GM18511 (cell line): Measurements from ENCODE around the gene SHLD1.
"Not testable (repeated sequence)": the region's sequence is repeated elsewhere in the genome, so short reads cannot be mapped to it uniquely, and the experiment has no call there.

Source experiments
- ATAC-seq: cut with Tn5 transposase; IDR thresholded peaks from one replicate; pipeline ENCODE4 v1.9.1; 2021; ENCODE audit warnings: mild to moderate bottlenecking, moderate library complexity; ENCODE audit not compliant: unreplicated experiment

SHLD1 gene

GRCh38 chr20:5749952-5750779 lies at the start of gene SHLD1:
SHLD1 (plus strand) TSS chr20:5750401; CDS start chr20:5772866, 22,465 bp downstream.
- peak; percentile 99 for ATAC-seq

- not testable (repeated sequence) for ATAC-seq
Measured at GRCh38 chr20:5702339-5702738, 47.9 kb upstream of the SHLD1 start.

- no peak for ATAC-seq
Measured at GRCh38 chr20:5703681-5704101, 46.5 kb upstream of the SHLD1 start.

- ATAC-seq = no peak
Measured at GRCh38 chr20:5705827-5706226, 44.4 kb upstream of the SHLD1 start.

- no peak for ATAC-seq
Measured at GRCh38 chr20:5706797-5707196, 43.4 kb upstream of the SHLD1 start.

GRCh38 chr20:5710551-5710950 lies 39.6 kb upstream of the SHLD1 start:
- ATAC-seq = no peak

GRCh38 chr20:5714261-5715041 lies 35.8 kb upstream of the SHLD1 start:
- no peak for ATAC-seq

- ATAC-seq = no peak
Measured at GRCh38 chr20:5715071-5715841, 34.9 kb upstream of the SHLD1 start.

- no peak for ATAC-seq
Measured at GRCh38 chr20:5716953-5717352, 33.2 kb upstream of the SHLD1 start.

- ATAC-seq = no peak
Measured at GRCh38 chr20:5718896-5719595, 31.2 kb upstream of the SHLD1 start.

- no peak for ATAC-seq
Measured at GRCh38 chr20:5719861-5720403, 30.3 kb upstream of the SHLD1 start.

GRCh38 chr20:5720696-5721095 lies 29.5 kb upstream of the SHLD1 start:
- no peak for ATAC-seq

GRCh38 chr20:5721356-5721755 lies 28.8 kb upstream of the SHLD1 start:
- not testable (repeated sequence) for ATAC-seq

- no peak for ATAC-seq
Measured at GRCh38 chr20:5722927-5723326, 27.3 kb upstream of the SHLD1 start.

- not testable (repeated sequence) for ATAC-seq
Measured at GRCh38 chr20:5725183-5725463, 25.1 kb upstream of the SHLD1 start.

GRCh38 chr20:5727018-5727515 lies 23.1 kb upstream of the SHLD1 start:
- ATAC-seq = no peak

- ATAC-seq = no peak
Measured at GRCh38 chr20:5729348-5729747, 20.9 kb upstream of the SHLD1 start.

- ATAC-seq = no peak
Measured at GRCh38 chr20:5730131-5730530, 20.1 kb upstream of the SHLD1 start.

GRCh38 chr20:5731753-5732366 lies 18.3 kb upstream of the SHLD1 start:
- no peak for ATAC-seq

- ATAC-seq = no peak
Measured at GRCh38 chr20:5734602-5735001, 15.6 kb upstream of the SHLD1 start.
